Aorta (tissue), 5 donors: ENCODE results near the gene TMEM116. TPM values are rescaled to one million over a fixed set of nuclear protein-coding genes. Genes with fewer than 3 reads are reported as not detected.
"Not testable (repeated sequence)": the region's sequence is repeated elsewhere in the genome, so short reads cannot be mapped to it uniquely, and the experiment has no call there.

Experiments
- ATAC-seq: fragments of 200-7000 bp; cut with Tn5 transposase; one replicate; pipeline ENCODE4 v1.9.1; 2022; ENCODE audit warnings: moderate library complexity; ENCODE audit not compliant: low FRiP score
- DNase-seq, 2 donors: peaks; one replicate each; pipeline ENCODE4 v3.0.0-alpha.2; 2020
- H3K27ac ChIP-seq, 2 donors: one replicate each; pipeline ENCODE4 v1.5.1; 2013; ENCODE audit warnings: low read length in 2 of 2, mild to moderate bottlenecking in 2 of 2, moderate library complexity in 2 of 2, control low read depth in 1 of 2, inconsistent platforms in 1 of 2, low read depth in 1 of 2
- H3K27me3 ChIP-seq, 2 donors: one replicate each; pipeline ENCODE4 v1.6.1; 2013; ENCODE audit warnings: control low read depth in 1 of 2, low read length in 1 of 2, mild to moderate bottlenecking in 1 of 2, moderate library complexity in 1 of 2; ENCODE audit not compliant: insufficient read depth in 2 of 2, control insufficient read depth in 1 of 2
- H3K36me3 ChIP-seq, 2 donors: one replicate each; pipeline ENCODE4 v1.6.1; 2013; ENCODE audit warnings: control low read depth in 1 of 2, low read length in 1 of 2, mild to moderate bottlenecking in 1 of 2; ENCODE audit not compliant: insufficient read depth in 2 of 2, control insufficient read depth in 1 of 2
- H3K4me1 ChIP-seq, 2 donors: one replicate each; pipeline ENCODE4 v1.6.1; 2013; ENCODE audit warnings: low read length in 2 of 2, control low read depth in 1 of 2, mild to moderate bottlenecking in 1 of 2, moderate library complexity in 1 of 2; ENCODE audit not compliant: insufficient read depth in 2 of 2, control insufficient read depth in 1 of 2
- H3K4me3 ChIP-seq, 2 donors: one replicate each; pipeline ENCODE4 v1.5.1; 2013; ENCODE audit warnings: low read length in 2 of 2, control low read depth in 1 of 2, mild to moderate bottlenecking in 1 of 2
- H3K9me3 ChIP-seq: one replicate; pipeline ENCODE4 v1.6.1; 2013; ENCODE audit warnings: mild to moderate bottlenecking, low read length; ENCODE audit not compliant: control insufficient read depth
- WGBS, 2 donors: extraction: QIAGEN DNeasy Blood & Tissue Kit; methylation state at CpG; one replicate each; pipeline ENCODE4 v1.1.7; 2013; 5-methylcytosine and 5-hydroxymethylcytosine counted together
- intact Hi-C, 2 donors: fragments of 100-400 bp; cut with DNase I; formaldehyde crosslinking; loops; one replicate each; pipeline versions ENCODE4 v1.14.2 to v1.15.0; 2022
- polyA plus RNA-seq, 2 donors: library from polyadenylated mRNA; stranded (reverse); fragments of 200-250 nt; gene quantifications; one replicate each; pipeline ENCODE4 v1.2.3, GENCODE V29; 2013
- total RNA-seq, 2 donors: library from RNA; stranded (reverse); fragmentation: NEBNext Ultra II Directional; extraction: Animal tissue kit (Norgen Biotek cat#: 25700); gene quantifications; one replicate each; pipeline ENCODE4 v1.2.1, GENCODE V29; 2021
- donor health status: healthy with polysubstance abuse.
- donor health status: Bipolar disorder and iron deficiency.
- donor health status: DM: no; HTN: no; CAD: no.
- donor health status: DM: no; HTN: no; CAD: no.
- donor health status: DM: yes; HTN: yes; CAD: no.

TMEM116 gene
- total and polyA plus RNA-seq, 4 donors = 2.4 to 9.9 (median 9.2) TPM

GRCh38 chr12:112013601-112014402 is 837 bp upstream of the TMEM116 start:
- peak; percentile 70 to 80 for DNase-seq
- ATAC-seq = peak; percentile 34

GRCh38 chr12:112011685-112012084 is 1.3 kb downstream of the TMEM116 start:
- 88 to 89% methylated on average over 8 of the region's 8 CpGs for WGBS, 2 donors
- no peaks in the 10 kb centered on the region for H3K27me3 ChIP-seq
- intact Hi-C loops = loop anchor here (2.0 to 10.0 kb wide), 2 partner anchors 67 to 93 kb away; partner anchors contain the start of gene NAA25 (in 1 of the 2)
- DNase-seq (no peak), ATAC-seq (no peak)
- no peak overlapping the region for H3K27ac ChIP-seq
- H3K9me3 ChIP-seq = no peaks in the 10 kb centered on the region
- H3K4me3 ChIP-seq = no peak overlapping the region
- H3K36me3 ChIP-seq = no peaks in the 10 kb centered on the region
- no peaks in the 10 kb centered on the region for H3K4me1 ChIP-seq

More at GRCh38 chr12:112013601-112014402, 837 bp upstream of the TMEM116 start:
- intact Hi-C loops = loop anchor here (2.0 to 10.0 kb wide), 2 partner anchors 69 to 91 kb away; partner anchors contain the start of gene NAA25 (in 1 of the 2)
- Histone ChIP-seq H3K27me3 (no peaks in the 10 kb centered on the region), H3K9me3 (no peaks in the 10 kb centered on the region), H3K4me3 (peak overlapping the region; percentile 57 to 88), H3K27ac (peak overlapping the region in 1 of 2 donors; percentile 42), H3K36me3 (no peaks in the 10 kb centered on the region), H3K4me1 (no peaks in the 10 kb centered on the region)
- WGBS, 2 donors = 2% methylated on average over 54 of the region's 54 CpGs

- Histone ChIP-seq H3K27me3 (no peaks in the 10 kb centered on the region), H3K4me3 (no peak overlapping the region), H3K36me3 (no peaks in the 10 kb centered on the region), H3K9me3 (no peaks in the 10 kb centered on the region), H3K4me1 (no peaks in the 10 kb centered on the region), H3K27ac (no peak overlapping the region)
- WGBS, 2 donors = 79 to 81% methylated on average over 8 of the region's 8 CpGs
- intact Hi-C loops = loop anchor here in 1 of 2 donors (10.0 kb wide), 1 partner anchor 94 kb away; the partner anchor contains the start of gene NAA25
- no peak for DNase-seq
- no peak for ATAC-seq
Observed at GRCh38 chr12:112010415-112011344, 2.3 kb downstream of the TMEM116 start.

- H3K4me3 ChIP-seq, H3K9me3 ChIP-seq, intact Hi-C loops, H3K4me1 ChIP-seq, H3K27ac ChIP-seq, ATAC-seq, H3K27me3 ChIP-seq, H3K36me3 ChIP-seq, DNase-seq: not testable (repeated sequence)
- WGBS, 2 donors = 61 to 80% methylated on average over 3 of the region's 3 CpGs
Observed at GRCh38 chr12:112009596-112009995, 3.4 kb downstream of the TMEM116 start.

GRCh38 chr12:112008918-112009317 is 4.0 kb downstream of the TMEM116 start:
- WGBS, 2 donors = 22 to 47% methylated on average over 3 of the region's 3 CpGs
- intact Hi-C loops = no loop called here
- no peaks in the 10 kb centered on the region for H3K27me3 ChIP-seq
- ATAC-seq (no peak), DNase-seq (no peak)
- no peak overlapping the region for H3K4me3 ChIP-seq
- H3K4me1 ChIP-seq = no peaks in the 10 kb centered on the region
- H3K36me3 ChIP-seq = no peaks in the 10 kb centered on the region
- no peaks in the 10 kb centered on the region for H3K9me3 ChIP-seq
- H3K27ac ChIP-seq = no peak overlapping the region

GRCh38 chr12:112007945-112008344 is 5.0 kb downstream of the TMEM116 start:
- ATAC-seq (no peak), DNase-seq (no peak)
- Histone ChIP-seq H3K27ac (no peak overlapping the region), H3K27me3 (no peaks in the 10 kb centered on the region), H3K4me3 (no peak overlapping the region), H3K9me3 (no peaks in the 10 kb centered on the region), H3K4me1 (no peaks in the 10 kb centered on the region), H3K36me3 (no peaks in the 10 kb centered on the region)
- WGBS, 2 donors = 96 to 97% methylated on average over 9 of the region's 9 CpGs
- intact Hi-C loops = no loop called here

- Histone ChIP-seq H3K4me1 (no peaks in the 10 kb centered on the region), H3K27ac (no peak overlapping the region), H3K36me3 (no peaks in the 10 kb centered on the region), H3K4me3 (no peak overlapping the region), H3K9me3 (no peaks in the 10 kb centered on the region), H3K27me3 (no peaks in the 10 kb centered on the region)
- WGBS, 2 donors = 83 to 87% methylated on average over 6 of the region's 6 CpGs
- intact Hi-C loops = no loop called here
- no peak for DNase-seq
- no peak for ATAC-seq
Observed at GRCh38 chr12:112005419-112006395, 7.3 kb downstream of the TMEM116 start.

GRCh38 chr12:112004041-112004440 is 8.9 kb downstream of the TMEM116 start:
- no peaks in the 10 kb centered on the region for H3K36me3 ChIP-seq
- H3K4me1 ChIP-seq = no peaks in the 10 kb centered on the region
- H3K4me3 ChIP-seq = no peak overlapping the region
- H3K27ac ChIP-seq = no peak overlapping the region
- no peaks in the 10 kb centered on the region for H3K27me3 ChIP-seq
- ATAC-seq (no peak), DNase-seq (no peak)
- no peaks in the 10 kb centered on the region for H3K9me3 ChIP-seq
- intact Hi-C loops = no loop called here
- WGBS, 2 donors = 99% methylated on average over 3 of the region's 3 CpGs
